GM21447 (cell line): ENCODE results near the gene OR2T27.
"Not testable (repeated sequence)": the region's sequence is repeated elsewhere in the genome, so short reads cannot be mapped to it uniquely, and the experiment has no call there.

Experiments used
- ATAC-seq: cut with Tn5 transposase; IDR thresholded peaks from one replicate; pipeline ENCODE4 v1.9.1; 2021; ENCODE audit not compliant: unreplicated experiment

Gene OR2T27

GRCh38 chr1:248641583-248641982 lies 13.7 kb downstream of the OR2T27 start:
- ATAC-seq: peak; percentile 8

GRCh38 chr1:248640906-248641305 lies 14.4 kb downstream of the OR2T27 start:
- ATAC-seq: peak; percentile 43

- ATAC-seq: peak; percentile 24
These were observed 15.7 kb downstream of the OR2T27 start for GRCh38 chr1:248639652-248640051.

- ATAC-seq: not testable (repeated sequence)
These were observed 18.7 kb downstream of the OR2T27 start for GRCh38 chr1:248636612-248637011.

- ATAC-seq: not testable (repeated sequence)
These were observed 20.3 kb downstream of the OR2T27 start, which contains the start of gene OR2T11 for GRCh38 chr1:248634991-248635390. Gene OR2T11, minus strand, starts transcription at chr1:248635091. Its CDS starts 7,963 bp downstream, at chr1:248627128.

- no peak for ATAC-seq
These were observed 23.8 kb downstream of the OR2T27 start for GRCh38 chr1:248631354-248632008.

- no peak for ATAC-seq
These were observed 24.8 kb downstream of the OR2T27 start for GRCh38 chr1:248630551-248630950.

- ATAC-seq: peak; percentile 91
These were observed 27.1 kb downstream of the OR2T27 start for GRCh38 chr1:248627971-248628844.

GRCh38 chr1:248625971-248626370 lies 29.4 kb downstream of the OR2T27 start:
- no peak for ATAC-seq

- ATAC-seq: no peak
These were observed 30.2 kb downstream of the OR2T27 start for GRCh38 chr1:248625166-248625565.

GRCh38 chr1:248622570-248623001 lies 32.7 kb downstream of the OR2T27 start:
- ATAC-seq: peak; percentile 89

- ATAC-seq: no peak
These were observed 33.6 kb downstream of the OR2T27 start for GRCh38 chr1:248621770-248622169.

- no peak for ATAC-seq
These were observed 36.5 kb downstream of the OR2T27 start for GRCh38 chr1:248618878-248619277.

- ATAC-seq: no peak
These were observed 37.2 kb downstream of the OR2T27 start for GRCh38 chr1:248618119-248618518.

GRCh38 chr1:248613742-248614141 lies 41.6 kb downstream of the OR2T27 start:
- peak; percentile 55 for ATAC-seq

GRCh38 chr1:248611883-248612414 lies 43.4 kb downstream of the OR2T27 start:
- ATAC-seq: no peak

GRCh38 chr1:248610301-248610700 lies 45.0 kb downstream of the OR2T27 start:
- ATAC-seq: no peak
